Measurements from ENCODE around the gene JAZF1. TPM values are rescaled to one million over a fixed set of nuclear protein-coding genes. Genes with fewer than 3 reads are reported as not detected.
"Not testable (repeated sequence)": the region's sequence is repeated elsewhere in the genome, so short reads cannot be mapped to it uniquely, and the experiment has no call there.

The JAZF1 gene
- total RNA-seq, 1 experiment from 2014 or later, result not detected

DNA sequence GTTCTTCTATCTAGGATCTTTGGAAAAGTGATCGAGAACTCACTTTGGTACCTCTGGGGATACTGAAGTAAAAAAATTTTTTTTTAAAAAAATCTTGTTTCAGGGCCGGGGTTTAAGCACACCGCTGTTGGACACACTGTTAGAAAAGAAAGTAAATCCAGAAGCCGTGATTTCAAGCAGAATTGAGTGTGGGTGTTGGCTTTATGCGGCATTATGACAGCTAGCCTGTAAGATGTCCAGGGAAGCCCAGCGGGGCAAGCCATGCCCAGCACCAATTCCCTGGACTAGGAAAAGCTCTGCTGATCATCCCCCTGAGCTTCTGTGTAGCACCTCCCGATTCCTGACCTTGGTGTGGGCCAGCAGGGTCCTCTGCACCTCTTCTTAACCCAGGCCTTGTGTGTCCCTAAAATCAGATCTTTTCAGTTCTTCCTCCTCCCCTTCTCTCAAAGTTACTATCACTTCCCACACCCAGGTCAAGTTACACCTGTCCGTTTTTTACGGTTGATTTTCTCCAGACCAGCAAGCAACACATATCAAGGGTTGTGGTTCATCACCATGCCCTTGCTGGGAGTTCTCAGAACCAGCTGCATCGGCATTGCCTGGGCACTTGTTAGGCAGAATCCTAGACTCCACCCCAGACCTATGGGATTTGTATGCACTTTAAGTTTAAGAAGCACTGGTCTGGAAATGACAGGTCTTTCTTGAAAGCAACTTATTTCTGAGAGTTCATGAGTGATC, 235.4 kb downstream of the JAZF1 start:
- no peak for DNase-seq (ENCODE audit: low spot score)
- in situ Hi-C loops (cut with HindIII; ENCODE audit: low sequenced_read_pairs), result no loop called here

DNA sequence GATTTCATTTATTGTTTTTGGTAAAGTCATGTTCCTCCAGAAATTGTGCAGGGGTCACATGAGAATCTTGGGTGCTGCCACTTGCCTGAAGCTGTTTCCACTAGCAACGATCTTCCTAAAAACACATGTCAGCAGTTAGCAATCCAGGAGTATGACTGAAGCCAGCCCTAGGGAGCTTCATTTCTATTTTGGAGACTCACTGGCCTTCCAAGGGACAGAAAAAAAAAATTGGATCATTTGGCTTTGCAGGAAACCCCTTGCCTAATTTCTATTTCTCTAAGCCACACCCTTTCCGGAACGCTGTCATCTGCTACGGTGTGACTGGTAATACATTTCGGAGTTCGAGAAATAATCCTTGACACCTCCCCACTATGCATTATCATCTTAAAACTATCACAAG, 236.0 kb downstream of the JAZF1 start:
- DNase-seq (ENCODE audit: low spot score), result no peak
- in situ Hi-C loops (cut with HindIII; ENCODE audit: low sequenced_read_pairs), result no loop called here

DNA sequence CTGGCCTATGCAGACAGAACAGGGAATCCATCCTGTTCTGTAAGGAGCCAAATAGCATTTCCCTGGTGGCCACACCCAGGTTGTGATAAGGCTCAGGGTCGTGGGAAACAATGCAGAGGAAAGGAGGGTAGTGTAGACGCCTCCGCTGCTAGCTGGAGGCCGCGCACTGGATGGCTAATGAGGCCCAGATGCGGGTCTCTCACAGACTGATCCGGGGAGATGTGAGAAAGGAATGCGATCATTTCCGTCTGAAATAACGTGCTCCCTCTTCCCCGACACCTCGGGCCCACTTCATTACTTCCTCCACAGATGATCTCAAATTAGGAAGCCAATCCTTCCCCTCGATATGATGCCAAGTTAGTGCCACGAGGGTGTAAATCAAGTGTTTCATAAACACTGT, 237.4 kb downstream of the JAZF1 start:
- DNase-seq (ENCODE audit: low spot score), result no peak
- in situ Hi-C loops (cut with HindIII; ENCODE audit: low sequenced_read_pairs), result no loop called here

DNA sequence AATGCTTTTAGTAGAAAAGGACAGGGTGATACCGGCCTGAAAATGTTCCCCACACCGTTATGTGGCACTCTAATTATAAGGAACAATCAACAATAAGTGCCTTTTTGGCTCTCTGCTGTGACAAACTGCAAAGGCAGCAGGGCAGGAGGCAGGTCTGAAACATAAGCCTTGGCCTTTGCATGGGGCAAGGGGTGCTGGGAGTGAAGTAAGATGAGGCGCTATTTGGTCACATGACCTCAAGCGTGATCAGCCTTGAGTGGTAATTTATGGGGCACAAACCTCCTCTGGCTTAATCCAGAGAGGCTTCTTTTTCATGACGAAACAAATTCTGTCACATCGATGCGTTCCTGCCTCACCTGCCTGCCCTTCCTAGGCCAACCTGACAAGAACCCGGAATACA, 237.9 kb downstream of the JAZF1 start:
- DNase-seq (ENCODE audit: low spot score), result no peak
- in situ Hi-C loops (cut with HindIII; ENCODE audit: low sequenced_read_pairs), result no loop called here

GRCh38 chr7:27941522-27941921, 239.1 kb downstream of the JAZF1 start:
- in situ Hi-C loops (cut with HindIII; ENCODE audit: low sequenced_read_pairs), result no loop called here
- no peak for DNase-seq (ENCODE audit: low spot score)

DNA sequence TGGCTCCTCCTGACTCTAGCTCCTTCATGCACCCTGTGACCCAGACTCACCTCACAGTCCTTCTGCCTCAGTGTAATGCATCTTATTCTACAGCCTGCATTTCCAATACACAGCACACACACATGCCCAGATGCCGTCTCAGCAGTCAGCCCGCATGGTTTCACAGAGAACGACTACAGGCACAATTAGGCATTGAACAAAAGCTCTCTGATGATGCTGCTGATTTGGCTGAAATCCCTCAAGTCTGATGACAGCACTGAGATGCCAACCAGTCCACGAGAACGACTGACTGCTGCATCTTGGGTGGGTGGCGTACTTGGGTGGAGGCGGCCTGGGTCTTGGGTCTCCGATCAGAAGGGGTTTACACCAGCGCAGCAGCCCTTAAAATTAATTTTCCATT, 240.3 kb downstream of the JAZF1 start:
- in situ Hi-C loops (cut with HindIII; ENCODE audit: low sequenced_read_pairs), result no loop called here
- DNase-seq (ENCODE audit: low spot score), result peak; percentile 88

DNA sequence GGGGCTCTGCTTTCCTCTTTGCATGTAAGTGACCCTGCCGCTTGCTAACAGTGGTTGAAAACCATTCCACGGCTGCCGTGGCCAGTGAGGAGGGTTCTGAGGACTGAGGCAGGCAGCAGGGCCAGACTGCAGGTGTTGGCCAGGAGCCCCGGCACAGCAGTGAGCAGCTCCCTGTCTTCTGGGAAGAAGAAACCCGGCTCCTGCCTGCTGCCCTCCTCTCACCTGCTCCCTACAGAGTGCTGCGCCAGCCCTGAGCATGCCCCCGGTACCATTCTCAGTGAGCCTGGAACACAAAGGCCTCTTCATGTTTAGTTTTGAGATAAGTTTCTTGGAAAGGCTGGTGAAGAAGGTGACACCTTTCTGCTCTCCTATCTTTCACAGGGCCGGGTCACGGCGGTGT, 240.7 kb downstream of the JAZF1 start:
- in situ Hi-C loops (cut with HindIII; ENCODE audit: low sequenced_read_pairs), result no loop called here
- peak; percentile 85 for DNase-seq (ENCODE audit: low spot score)

- in situ Hi-C loops (cut with HindIII; ENCODE audit: low sequenced_read_pairs), result no loop called here
- DNase-seq (ENCODE audit: low spot score), result no peak
Observed at GRCh38 chr7:27936768-27937102, 243.9 kb downstream of the JAZF1 start.

GRCh38 chr7:27936047-27936767, 244.4 kb downstream of the JAZF1 start:
- in situ Hi-C loops (cut with HindIII; ENCODE audit: low sequenced_read_pairs), result no loop called here
- no peak for DNase-seq (ENCODE audit: low spot score)

- in situ Hi-C loops (cut with HindIII; ENCODE audit: low sequenced_read_pairs), result no loop called here
- DNase-seq (ENCODE audit: low spot score), result peak; percentile 93
Observed at GRCh38 chr7:27933671-27934565, 246.7 kb downstream of the JAZF1 start.

GRCh38 chr7:27930910-27931476, 249.6 kb downstream of the JAZF1 start:
- in situ Hi-C loops (cut with HindIII; ENCODE audit: low sequenced_read_pairs), result no loop called here
- no peak for DNase-seq (ENCODE audit: low spot score)

DNA sequence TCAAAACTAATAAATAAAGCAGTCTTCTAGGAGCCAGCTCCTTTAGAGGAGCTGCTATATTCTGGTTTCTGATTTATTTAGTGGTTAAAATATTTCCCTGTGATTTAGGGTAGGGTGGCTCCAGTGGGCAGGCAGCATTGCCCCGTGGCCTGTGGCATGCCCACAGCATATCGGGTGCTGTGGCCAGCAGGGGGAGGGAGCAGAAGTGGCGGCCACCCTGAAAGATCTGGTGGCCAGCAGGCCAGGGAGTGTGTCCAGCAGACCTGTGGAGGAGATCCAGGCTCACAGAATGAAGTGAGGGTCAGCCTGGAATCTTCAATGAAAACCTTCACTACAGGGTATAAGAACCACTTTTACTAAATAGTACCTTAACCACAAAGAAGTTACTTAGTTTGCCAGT, 251.5 kb downstream of the JAZF1 start:
- DNase-seq (ENCODE audit: low spot score), result no peak
- in situ Hi-C loops (cut with HindIII; ENCODE audit: low sequenced_read_pairs), result no loop called here

- in situ Hi-C loops (cut with HindIII; ENCODE audit: low sequenced_read_pairs), result no loop called here
- DNase-seq (ENCODE audit: low spot score), result no peak
Observed at GRCh38 chr7:27928001-27928400, 252.6 kb downstream of the JAZF1 start.

DNA sequence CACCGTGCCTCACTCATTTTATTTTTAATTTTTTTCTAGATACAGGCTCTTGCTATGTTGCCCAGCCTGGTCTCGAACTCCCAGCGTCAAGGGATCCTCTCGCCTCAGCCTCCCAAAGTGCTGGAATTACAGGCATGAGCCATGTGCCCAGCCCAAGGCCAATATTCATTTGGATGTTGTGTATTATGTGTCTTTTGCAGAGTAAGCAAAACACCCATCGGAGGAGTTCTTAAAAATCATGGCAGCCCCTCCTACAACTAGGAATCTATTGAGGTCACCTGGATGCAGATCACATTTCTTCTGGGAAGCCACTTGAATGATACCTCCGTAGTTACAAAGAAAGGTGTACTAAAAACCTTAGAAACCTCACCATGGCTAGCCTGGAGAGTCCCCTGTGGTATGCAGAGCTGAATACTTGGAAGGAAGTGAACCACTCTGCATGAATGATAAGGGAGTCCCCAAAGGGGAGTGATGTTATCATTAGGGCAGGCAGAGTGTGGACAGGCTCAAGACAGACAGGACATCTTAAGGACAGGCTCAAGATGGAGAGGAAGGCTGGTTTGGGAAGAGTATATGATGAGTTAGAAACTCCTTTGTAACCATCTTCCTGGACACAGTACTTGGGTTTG, 254.9 kb downstream of the JAZF1 start:
- DNase-seq (ENCODE audit: low spot score), result no peak
- in situ Hi-C loops (cut with HindIII; ENCODE audit: low sequenced_read_pairs), result no loop called here

- no peak for DNase-seq (ENCODE audit: low spot score)
- in situ Hi-C loops (cut with HindIII; ENCODE audit: low sequenced_read_pairs), result no loop called here
Observed at GRCh38 chr7:27923642-27923980, 257.0 kb downstream of the JAZF1 start.

DNA sequence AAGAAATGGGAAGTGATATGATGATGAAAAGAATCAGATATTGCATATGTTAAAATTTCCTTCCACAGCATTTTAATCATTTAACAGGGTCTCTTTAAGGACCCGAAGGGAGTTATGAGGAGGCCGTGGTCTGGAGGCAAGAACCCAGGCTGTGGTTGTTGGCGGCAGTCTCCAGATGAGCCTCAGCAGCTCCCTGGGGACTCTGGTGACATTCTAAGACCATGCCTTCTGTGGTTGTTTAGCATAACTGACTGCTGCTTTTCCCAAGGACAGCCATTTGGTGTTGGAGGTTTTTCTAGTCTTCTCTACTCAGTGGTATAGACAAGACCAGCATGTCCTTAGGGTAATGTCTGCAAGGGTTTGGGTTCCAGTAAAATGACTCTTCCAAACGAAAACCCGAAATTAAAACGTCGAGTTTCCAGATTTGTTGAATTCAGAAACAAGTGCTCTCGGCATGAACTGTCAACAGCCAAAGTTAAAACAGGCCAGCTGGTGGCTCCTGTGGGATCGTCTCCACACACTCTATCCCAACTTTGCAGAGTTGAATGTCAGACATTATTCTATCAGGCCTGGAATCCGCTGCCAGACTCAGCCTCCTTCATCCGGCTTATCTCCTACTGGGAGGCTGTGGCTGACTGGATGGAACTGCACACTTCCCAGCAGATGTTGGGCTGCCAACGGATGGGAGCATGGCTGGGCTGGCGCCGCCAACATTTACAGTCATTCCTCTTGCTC, 257.5 kb downstream of the JAZF1 start:
- no peak for DNase-seq (ENCODE audit: low spot score)
- in situ Hi-C loops (cut with HindIII; ENCODE audit: low sequenced_read_pairs), result no loop called here

GRCh38 chr7:27922389-27922788, 258.2 kb downstream of the JAZF1 start:
- DNase-seq (ENCODE audit: low spot score); in situ Hi-C loops (cut with HindIII; ENCODE audit: low sequenced_read_pairs): not testable (repeated sequence)

GRCh38 chr7:27921081-27921836, 259.3 kb downstream of the JAZF1 start:
- peak; percentile 69 for DNase-seq (ENCODE audit: low spot score)
- in situ Hi-C loops (cut with HindIII; ENCODE audit: low sequenced_read_pairs), result no loop called here

All from G401 (cell line).